Panc1 (cell line): Measurements from ENCODE around the gene CLCC1. TPM values are rescaled to one million over a fixed set of nuclear protein-coding genes. Genes with fewer than 3 reads are reported as not detected.

Experiments used
- ATAC-seq: fragments of 200-7000 bp; cut with Tn5 transposase; 2 replicates; pipeline ENCODE4 v1.9.1; 2020; ENCODE audit warnings: mild to moderate bottlenecking, moderate library complexity
- BruUV-seq: library from RNA; stranded (reverse); fragments of 400-500 nt; replicated peaks from 2 replicates; lab custom pipeline; 2021; lab: Mats Ljungman, UMichigan
- CTCF ChIA-PET: fragments of 300-600 bp; sonication (Branson Sonifier 250); formaldehyde crosslinking; loops from one replicate; lab custom pipeline; 2022; ENCODE audit warnings: antibody characterized with exemption; lab: Charles Lee
- POLR2A ChIA-PET: fragments of 300-600 bp; sonication (Branson Sonifier 250); formaldehyde crosslinking; loops from one replicate; lab custom pipeline; 2022; ENCODE audit warnings: antibody characterized with exemption; lab: Charles Lee
- DNase-seq: peaks from one replicate; pipeline ENCODE4 v3.0.0-alpha.2; 2010; ENCODE audit warnings: low read depth, low spot score
- H3K27ac ChIP-seq: 2 replicates; pipeline ENCODE4 v1.5.1; 2011; ENCODE audit warnings: mild to moderate bottlenecking, low read length, inconsistent platforms
- H3K27me3 ChIP-seq: fragments of 200-500 bp; sonication (Bioruptor generic); 2 replicates; pipeline ENCODE4 v1.6.0; 2014; ENCODE audit warnings: low read length, inconsistent platforms; ENCODE audit not compliant: control insufficient read depth, insufficient read depth
- H3K36me3 ChIP-seq: fragments of 200-500 bp; sonication (Bioruptor generic); 2 replicates; pipeline ENCODE4 v1.5.1; 2014; ENCODE audit warnings: inconsistent platforms, mild to moderate bottlenecking, low read length, moderate library complexity; ENCODE audit not compliant: control insufficient read depth, insufficient read depth
- H3K4me1 ChIP-seq: 2 replicates; pipeline ENCODE4 v1.5.1; 2011; ENCODE audit warnings: inconsistent platforms, mild to moderate bottlenecking, low read length, moderate library complexity; ENCODE audit not compliant: control insufficient read depth, insufficient read depth
- H3K4me3 ChIP-seq, 2 experiments: 2 replicates each; pipeline ENCODE4 v1.5.1; 2011 to 2012; ENCODE audit warnings: low read depth in 2 of 2, low read length in 2 of 2, mild to moderate bottlenecking in 2 of 2, inconsistent platforms in 1 of 2, moderate library complexity in 1 of 2
- H3K9me3 ChIP-seq: fragments of 200-500 bp; sonication (Bioruptor generic); 2 replicates; pipeline ENCODE4 v1.5.1; 2014; ENCODE audit warnings: low read depth, mild to moderate bottlenecking, inconsistent platforms, low read length, moderate library complexity; ENCODE audit not compliant: control insufficient read depth, insufficient read depth
- CTCF ChIP-seq: fragments of 450-650 bp; IDR thresholded peaks from 2 replicates; pipeline ENCODE4 v1.5.1; 2017; ENCODE audit warnings: mild to moderate bottlenecking
- POLR2AphosphoS5 ChIP-seq: IDR thresholded peaks from 2 replicates; pipeline ENCODE4 v1.6.1; 2012; ENCODE audit warnings: mild to moderate bottlenecking, low read depth, low read length, moderate library complexity
- REST ChIP-seq, 2 experiments: IDR thresholded peaks; 2 replicates each; pipeline ENCODE4 v1.6.1; 2011 to 2012; ENCODE audit warnings: low read depth in 2 of 2, control low read depth in 1 of 2, low read length in 1 of 2, mild to moderate bottlenecking in 1 of 2, moderate library complexity in 1 of 2; ENCODE audit not compliant: insufficient read depth in 1 of 2
- SIN3A ChIP-seq: IDR thresholded peaks from 2 replicates; pipeline ENCODE4 v1.6.1; 2012; ENCODE audit warnings: low read depth, mild to moderate bottlenecking, low read length, moderate library complexity, borderline replicate concordance; ENCODE audit not compliant: insufficient read depth
- TCF7L2 ChIP-seq: IDR thresholded peaks from 2 replicates; pipeline ENCODE4 v1.6.1; 2011; ENCODE audit warnings: mild to moderate bottlenecking, low read depth, low read length, inconsistent platforms
- in situ Hi-C: cut with HindIII; loops from 2 replicates; pipeline ENCODE4 v1.10.0; 2016; ENCODE audit warnings: low sequenced_read_pairs, low pct_unique_long_range_greater_than_20kb
- intact Hi-C: fragments of 100-400 bp; cut with micrococcal nuclease; formaldehyde crosslinking; loops from one replicate; pipeline ENCODE4 v1.10.0; 2022; ENCODE audit not compliant: unreplicated experiment
- total RNA-seq: library from RNA; stranded (reverse); gene quantifications from one replicate; pipeline ENCODE4 v1.2.1, GENCODE V29; 2021; ENCODE audit not compliant: unreplicated experiment

Gene CLCC1
- total RNA-seq, 1 experiment from 2014 or later = 28.4 TPM

GRCh38 chr1:108957888-108958287 is 5.4 kb downstream of the CLCC1 start:
- Histone ChIP-seq H3K4me1 (peaks cover 5% of the 10 kb centered on the region; the same call in 1 of the 2 replicates), H3K27me3 (no peaks in the 10 kb centered on the region), H3K4me3 (no peak overlapping the region), H3K27ac (no peak overlapping the region), H3K9me3 (no peaks in the 10 kb centered on the region), H3K36me3 (no peaks in the 10 kb centered on the region; the same call in 1 of the 2 replicates)
- ChIA-PET POLR2A (interaction anchor here (0.6 kb wide), 1 partner anchor 42 kb away, joined by 3 read pairs; no protein-coding TSS in a partner anchor), CTCF (no interaction called here)
- ATAC-seq = no peak
- in situ Hi-C loops = no loop called here
- TF ChIP-seq REST (IDR thresholded peaks at IDR 0.05; ENCODE audit: insufficient read depth in 1 of 2, low read depth in 2 of 2, low read length in 1 of 2) (no peak), CTCF (no peak), TCF7L2 (no peak), POLR2AphosphoS5 (no peak), SIN3A (no peak)
- DNase-seq = no peak
- no TSS peak for BruUV-seq
- intact Hi-C loops = no loop called here

- intact Hi-C loops (no loop called here), in situ Hi-C loops (no loop called here)
Measured at GRCh38 chr1:108955881-108956280, 7.4 kb downstream of the CLCC1 start.

More at GRCh38 chr1:108955881-108956280, 7.4 kb downstream of the CLCC1 start:
- H3K27me3 ChIP-seq = no peaks in the 10 kb centered on the region
- CTCF ChIA-PET = no interaction called here
- no peak overlapping the region for H3K27ac ChIP-seq
- DNase-seq (no peak), ATAC-seq (no peak)
- POLR2A ChIA-PET = no interaction called here
- H3K4me1 ChIP-seq = no peaks in the 10 kb centered on the region
- H3K36me3 ChIP-seq = no peaks in the 10 kb centered on the region
- no peak for TF ChIP-seq CTCF
- TF ChIP-seq SIN3A = no peak
- no peak for TF ChIP-seq TCF7L2
- no peak for TF ChIP-seq REST (IDR thresholded peaks at IDR 0.05; ENCODE audit: insufficient read depth in 1 of 2, low read depth in 2 of 2, low read length in 1 of 2)
- no peak for TF ChIP-seq POLR2AphosphoS5
- H3K9me3 ChIP-seq = no peaks in the 10 kb centered on the region
- H3K4me3 ChIP-seq = no peak overlapping the region
- BruUV-seq = no TSS peak
